Measurements from ENCODE around the gene NR2F2.

- TF ChIP-seq POLR2A (IDR thresholded peaks at IDR 0.05; ENCODE audit: low read length) (no peak), GATA1 (IDR thresholded peaks at IDR 0.05; ENCODE audit: low read depth, low read length) (no peak)
These were observed 16.0 kb downstream of the NR2F2 start for GRCh38 chr15:96346409-96346970.
